Measurements from ENCODE around the gene UBXN1.

GRCh38 chr11:62648185-62648966, 30.5 kb downstream of the UBXN1 start:
- TF ChIP-seq CTCF (IDR thresholded peaks at IDR 0.05) = no peak
- TF ChIP-seq EZH2 (IDR thresholded peaks at IDR 0.05; ENCODE audit: borderline replicate concordance, insufficient read depth, low read depth, low read length, poor library complexity, severe bottlenecking) = no peak

All from B cell (primary cell).